NAMALWA (cell line): ENCODE results near the gene MIPEP.
A peak's percentile ranks its signal among the peaks of the same experiment; 100 is the strongest.

Experiments
- DNase-seq: peaks from one replicate; pipeline ENCODE4 v3.0.0-alpha.2; 2015; ENCODE audit warnings: low spot score

MIPEP gene

DNA sequence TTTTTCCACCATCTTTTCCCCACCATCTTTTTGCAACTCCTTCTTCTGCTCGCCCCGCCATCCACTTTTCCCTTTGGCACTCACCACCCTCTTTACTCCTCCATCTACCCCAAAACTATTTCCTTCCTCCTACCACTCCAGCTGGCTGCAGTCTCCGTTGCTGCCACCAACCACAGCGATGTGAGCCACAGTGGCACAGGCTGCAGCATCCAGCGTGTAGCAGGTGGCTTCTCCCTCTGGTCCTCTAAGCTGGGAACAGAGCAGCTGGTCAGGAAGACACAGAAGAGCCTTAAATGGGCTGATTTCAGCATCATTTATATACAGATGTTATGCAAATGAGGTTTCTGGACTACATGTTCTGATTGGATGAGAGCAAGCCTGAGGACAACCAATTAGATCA, 174.5 kb downstream of the MIPEP start:
- DNase-seq: no peak

DNA sequence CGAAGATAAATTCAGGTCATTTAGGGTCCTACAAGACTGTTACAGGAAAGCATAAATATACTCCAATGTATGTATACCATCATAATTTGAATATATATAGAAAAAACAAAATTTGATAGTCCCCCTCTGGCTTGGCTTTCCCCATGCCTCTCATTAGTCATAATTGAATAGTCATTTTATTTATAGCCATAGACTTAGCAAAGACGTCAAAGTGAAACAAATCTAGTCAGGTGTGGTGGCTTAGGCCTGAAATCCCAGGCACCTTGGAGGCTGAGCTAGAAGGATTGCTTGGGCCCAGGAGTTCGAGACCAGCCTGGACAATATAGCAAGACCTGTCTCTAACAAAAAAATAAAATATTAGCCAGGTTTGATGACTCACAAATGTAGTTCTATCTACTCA, 177.8 kb downstream of the MIPEP start:
- no peak for DNase-seq

GRCh38 chr13:23710366-23710765, 178.8 kb downstream of the MIPEP start:
- no peak for DNase-seq

GRCh38 chr13:23709536-23709935, 179.7 kb downstream of the MIPEP start:
- DNase-seq: no peak

- DNase-seq: peak; percentile 3
Measured at GRCh38 chr13:23707674-23708073, 181.5 kb downstream of the MIPEP start.

GRCh38 chr13:23705583-23705982, 183.6 kb downstream of the MIPEP start:
- DNase-seq: no peak

DNA sequence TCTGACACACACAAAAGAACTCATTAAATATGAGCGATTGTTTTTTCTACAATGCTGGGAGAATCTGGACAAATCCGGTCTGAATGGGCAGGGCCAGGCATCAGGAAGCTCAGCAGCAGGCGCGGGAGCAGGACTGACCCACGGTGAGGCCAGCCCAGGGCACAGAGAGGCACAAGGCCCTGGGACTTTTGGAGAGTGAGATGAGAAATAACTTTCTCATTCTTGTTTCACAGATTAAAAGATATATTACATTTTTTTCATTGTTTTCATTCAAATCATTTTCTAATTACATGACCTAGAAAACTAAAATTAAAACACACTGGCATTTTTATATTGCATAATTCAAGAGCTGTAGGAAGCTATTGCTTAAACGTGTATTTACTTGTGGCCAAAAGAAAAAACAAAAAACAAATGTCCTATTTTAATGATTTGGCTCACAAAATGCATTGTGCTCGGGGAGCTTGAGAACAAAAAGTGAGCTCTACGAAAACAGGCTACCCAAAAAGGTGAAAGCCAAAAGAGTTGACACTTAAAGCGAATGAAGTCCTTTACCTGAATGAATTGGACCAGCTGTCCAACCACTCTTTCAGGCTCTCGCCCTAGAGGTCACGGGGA, 185.8 kb downstream of the MIPEP start:
- DNase-seq: no peak

- no peak for DNase-seq
Measured at GRCh38 chr13:23701636-23702035, 187.6 kb downstream of the MIPEP start.

DNA sequence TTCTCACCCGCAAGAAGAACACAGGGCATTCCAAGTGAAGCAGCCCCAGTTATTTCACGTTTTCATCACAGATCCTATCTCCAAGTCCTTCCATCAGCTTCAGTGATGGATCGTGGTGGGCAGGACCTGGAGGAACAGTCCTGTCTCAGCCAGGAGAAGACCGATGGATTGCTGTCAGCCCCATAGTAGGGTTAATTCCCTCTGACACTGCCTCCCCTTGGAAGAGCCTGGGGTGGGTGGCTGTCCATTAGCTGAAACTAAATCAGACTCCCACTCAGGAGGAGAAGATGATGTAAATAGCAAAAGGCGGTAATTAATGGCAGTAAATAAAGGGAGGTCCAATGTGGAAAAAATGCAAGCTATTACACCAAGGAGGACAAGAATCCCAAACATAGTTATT, 188.0 kb downstream of the MIPEP start:
- no peak for DNase-seq

GRCh38 chr13:23699271-23699670, 189.9 kb downstream of the MIPEP start:
- DNase-seq: no peak

DNA sequence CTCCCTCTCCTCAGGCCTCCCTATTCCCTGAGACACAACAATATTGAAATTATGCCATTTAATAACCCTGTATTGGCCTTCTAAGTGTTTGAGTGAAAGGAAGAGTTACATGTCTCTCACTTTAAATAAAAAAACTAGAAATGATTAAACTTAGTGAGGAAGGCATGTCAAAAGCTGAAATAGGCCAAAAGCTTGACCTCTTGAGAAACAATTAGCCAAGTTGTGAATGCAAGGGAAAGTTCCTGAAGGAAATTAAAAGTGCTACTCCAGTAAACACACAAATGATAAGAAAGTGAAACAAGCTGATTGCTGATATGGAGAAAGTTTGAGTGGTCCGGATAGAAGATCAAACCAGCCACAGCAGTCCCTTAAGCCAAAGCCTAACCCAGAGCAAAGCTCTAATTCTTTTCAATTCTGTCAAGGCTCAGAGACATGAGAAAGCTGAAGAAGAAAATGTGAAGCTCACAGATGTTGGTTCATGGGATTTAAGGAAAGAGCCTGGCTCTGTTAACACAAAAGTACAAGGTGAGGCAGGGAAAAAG, 191.4 kb downstream of the MIPEP start:
- no peak for DNase-seq

DNA sequence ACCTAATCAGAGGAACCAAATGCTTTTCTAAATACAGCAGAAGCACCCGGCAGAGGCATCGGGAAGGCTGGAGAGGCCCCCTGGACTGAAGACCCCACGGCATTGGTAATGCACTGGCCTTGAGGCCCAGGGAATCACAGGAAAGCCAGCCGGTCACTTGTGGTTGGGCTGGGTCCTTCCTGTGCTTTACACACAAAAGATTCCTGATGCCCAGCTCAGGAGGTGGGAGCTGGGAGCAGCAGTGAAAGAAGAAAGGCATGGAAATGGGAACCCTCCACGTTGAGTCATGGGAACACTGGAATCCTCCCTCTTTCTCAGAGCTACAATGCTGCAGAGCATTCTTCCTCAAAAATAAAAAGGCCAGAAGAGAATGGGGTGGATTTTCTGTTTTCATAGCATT, 192.6 kb downstream of the MIPEP start:
- no peak for DNase-seq

DNA sequence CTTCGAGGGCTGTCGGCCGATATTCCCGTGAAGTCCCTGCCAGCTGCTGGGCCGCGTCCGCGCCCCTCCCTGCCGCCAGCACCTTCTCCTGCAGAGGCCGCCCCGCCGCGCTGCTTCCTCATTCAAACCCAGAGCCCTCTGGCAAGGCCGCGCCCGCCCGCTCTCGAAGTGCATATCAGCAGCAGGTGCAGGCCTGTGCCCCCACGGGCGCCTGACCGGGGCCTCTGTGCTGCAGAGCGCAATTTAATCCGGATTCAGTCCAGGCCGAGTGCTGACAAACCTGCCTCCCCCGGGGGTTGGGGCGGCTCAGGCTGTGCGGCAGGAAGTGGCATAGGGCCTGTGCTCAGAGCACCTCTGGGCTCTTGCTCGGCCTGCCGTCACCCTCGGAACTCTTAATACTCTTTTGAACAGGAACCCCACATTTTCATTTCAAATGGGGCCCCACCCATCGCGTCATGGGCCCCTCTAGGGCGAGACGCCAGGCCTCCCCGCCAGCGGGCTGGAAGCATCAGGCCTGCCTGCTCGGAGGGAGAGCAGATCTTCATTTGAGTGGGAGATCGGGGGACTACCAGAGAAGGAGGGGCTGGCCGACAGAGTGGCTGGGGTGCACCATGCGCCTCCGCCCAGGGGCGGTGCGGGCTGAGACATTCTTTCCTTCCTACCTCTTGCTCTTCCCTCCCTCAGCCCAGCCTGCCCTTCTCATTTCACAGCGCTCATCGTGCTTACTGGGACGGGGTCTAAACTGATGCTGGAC, 193.3 kb downstream of the MIPEP start:
- DNase-seq: no peak

- DNase-seq: no peak
Measured at GRCh38 chr13:23695196-23695595, 194.0 kb downstream of the MIPEP start.

DNA sequence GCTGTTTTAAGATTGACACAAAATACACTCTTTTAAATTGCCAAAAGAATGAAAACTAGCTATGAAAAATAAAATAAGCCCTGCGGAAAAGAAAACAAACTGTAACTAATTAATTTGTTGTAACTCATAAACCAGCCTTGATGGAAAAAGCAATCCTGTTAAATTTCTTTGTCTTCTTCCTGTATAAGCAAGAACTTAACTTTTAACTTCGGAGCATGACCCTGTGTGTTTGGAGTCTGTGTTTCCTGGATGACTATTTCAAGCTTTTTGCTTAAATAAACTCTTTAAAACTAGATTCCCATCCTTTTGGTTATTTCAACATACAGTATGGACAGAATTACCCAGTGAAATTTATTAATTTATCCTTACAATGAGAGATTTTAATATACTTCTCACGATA, 196.4 kb downstream of the MIPEP start:
- DNase-seq: no peak

- no peak for DNase-seq
Measured at GRCh38 chr13:23690668-23691067, 198.5 kb downstream of the MIPEP start.

- DNase-seq: no peak
Measured at GRCh38 chr13:23688336-23688735, 200.9 kb downstream of the MIPEP start.

- no peak for DNase-seq
Measured at GRCh38 chr13:23687614-23688013, 201.6 kb downstream of the MIPEP start.

- DNase-seq: no peak
Measured at GRCh38 chr13:23686948-23687347, 202.3 kb downstream of the MIPEP start.

- DNase-seq: no peak
Measured at GRCh38 chr13:23685416-23685815, 203.8 kb downstream of the MIPEP start.

GRCh38 chr13:23684647-23685046, 204.6 kb downstream of the MIPEP start:
- peak; percentile 15 for DNase-seq

DNA sequence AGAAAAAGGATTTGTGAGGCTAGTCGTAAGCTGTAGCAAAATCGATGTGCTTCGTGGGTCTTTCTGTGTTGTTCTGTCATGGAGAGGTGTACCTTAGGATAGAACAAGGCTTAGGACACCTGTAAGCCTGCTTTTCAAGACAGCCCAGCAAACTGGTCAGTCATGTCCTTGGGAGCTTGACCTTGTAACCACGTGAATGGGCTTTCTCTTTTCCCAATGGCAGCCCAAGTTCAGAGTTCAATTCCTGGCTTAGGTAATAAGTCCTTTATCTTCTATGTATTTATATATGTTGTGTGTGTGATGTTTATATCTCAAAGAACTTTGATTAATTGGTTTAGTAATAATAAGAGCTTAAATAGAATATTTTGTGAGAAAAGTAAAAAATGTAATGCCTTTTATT, 206.1 kb downstream of the MIPEP start:
- no peak for DNase-seq

DNA sequence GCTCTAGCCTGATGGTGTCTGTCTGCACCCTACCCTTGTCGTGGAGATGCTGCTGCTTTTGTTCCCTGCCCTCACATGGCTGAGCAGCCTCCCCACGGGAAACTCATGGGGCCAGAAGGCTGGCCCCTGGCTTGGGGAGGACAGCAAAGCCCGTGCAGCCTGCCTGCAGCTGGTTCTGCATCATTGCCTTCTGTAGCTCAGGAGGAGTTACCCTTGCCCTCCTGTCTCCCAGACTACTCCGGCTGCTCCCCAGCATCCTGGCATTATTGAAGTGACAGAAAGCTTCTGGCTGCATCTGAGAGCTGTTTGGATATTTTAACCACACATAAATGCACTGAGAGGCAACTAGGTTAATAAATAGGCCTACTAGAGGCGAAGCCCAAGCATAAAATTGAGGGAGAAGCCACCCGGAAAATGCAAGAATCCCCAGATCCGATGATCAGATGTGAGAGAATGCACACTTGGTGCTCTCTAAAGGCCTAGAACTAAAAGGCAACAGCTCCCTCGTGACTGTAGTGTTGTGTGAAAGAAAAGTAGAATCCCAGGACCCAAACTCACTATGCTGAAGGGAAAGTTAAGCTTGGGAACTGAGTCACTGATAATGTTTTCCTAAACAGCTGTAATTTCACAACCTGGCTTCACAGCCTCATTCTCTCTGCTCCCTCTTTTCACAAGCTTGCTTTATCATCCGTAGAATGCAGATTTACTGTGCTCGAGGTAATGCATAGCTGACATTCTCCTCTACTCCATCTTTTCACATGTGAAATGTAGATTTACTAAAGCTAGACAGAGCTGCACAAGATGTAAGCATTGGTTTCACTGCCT, 208.1 kb downstream of the MIPEP start:
- no peak for DNase-seq
